HCEC 1CT (cell line): ENCODE data around the gene PLA2G2F.
A peak's percentile ranks its signal among the peaks of the same experiment; 100 is the strongest.

Experiments
- DNase-seq: peaks from one replicate; pipeline ENCODE4 v3.0.0-alpha.2; 2017

The PLA2G2F gene

GRCh38 chr1:20138961-20139550 lies at the start of gene PLA2G2F:
PLA2G2F (plus strand) TSS chr1:20139323; CDS start chr1:20139428, 105 bp downstream.
- no peak for DNase-seq

- no peak for DNase-seq
These were observed 49.6 kb upstream of the PLA2G2F start for GRCh38 chr1:20089328-20090077.

- no peak for DNase-seq
These were observed 49.0 kb upstream of the PLA2G2F start for GRCh38 chr1:20090119-20090518.

GRCh38 chr1:20090641-20091040 lies 48.5 kb upstream of the PLA2G2F start:
- no peak for DNase-seq

- DNase-seq = no peak
These were observed 45.8 kb upstream of the PLA2G2F start for GRCh38 chr1:20093303-20093702.

GRCh38 chr1:20093940-20094391 lies 45.2 kb upstream of the PLA2G2F start:
- DNase-seq = no peak

- no peak for DNase-seq
These were observed 43.3 kb upstream of the PLA2G2F start for GRCh38 chr1:20095564-20096434.

- no peak for DNase-seq
These were observed 42.2 kb upstream of the PLA2G2F start for GRCh38 chr1:20096840-20097447.

GRCh38 chr1:20099533-20099932 lies 39.6 kb upstream of the PLA2G2F start:
- DNase-seq = no peak

- DNase-seq = peak; percentile 72
These were observed 38.3 kb upstream of the PLA2G2F start for GRCh38 chr1:20100632-20101355.

- peak; percentile 89 for DNase-seq
These were observed 36.2 kb upstream of the PLA2G2F start for GRCh38 chr1:20102875-20103274.

- DNase-seq = no peak
These were observed 33.3 kb upstream of the PLA2G2F start for GRCh38 chr1:20105856-20106255.

GRCh38 chr1:20107351-20107750 lies 31.8 kb upstream of the PLA2G2F start:
- DNase-seq = no peak

GRCh38 chr1:20107796-20108195 lies 31.3 kb upstream of the PLA2G2F start:
- no peak for DNase-seq

- no peak for DNase-seq
These were observed 30.6 kb upstream of the PLA2G2F start for GRCh38 chr1:20108366-20109123.

- DNase-seq = no peak
These were observed 29.8 kb upstream of the PLA2G2F start for GRCh38 chr1:20109223-20109856.

GRCh38 chr1:20110679-20111078 lies 28.4 kb upstream of the PLA2G2F start:
- DNase-seq = peak; percentile 8

- no peak for DNase-seq
These were observed 27.7 kb upstream of the PLA2G2F start for GRCh38 chr1:20111452-20111851.

GRCh38 chr1:20112279-20113000 lies 26.7 kb upstream of the PLA2G2F start:
- no peak for DNase-seq

GRCh38 chr1:20114021-20114648 lies 25.0 kb upstream of the PLA2G2F start:
- DNase-seq = no peak
